Testis (tissue), 3 donors: Measurements from ENCODE around the gene ETFBKMT. TPM values are rescaled to one million over a fixed set of nuclear protein-coding genes. Genes with fewer than 3 reads are reported as not detected.

Source experiments
- DNase-seq: peaks from one replicate; pipeline ENCODE4 v3.0.0-alpha.2; 2019
- H3K27ac ChIP-seq, 2 donors: fragments of 200-600 bp; sonication (generic); one replicate each; pipeline ENCODE4 v1.5.1; 2019
- H3K27me3 ChIP-seq: fragments of 200-600 bp; sonication (generic); one replicate; pipeline ENCODE4 v1.5.1; 2019
- H3K36me3 ChIP-seq: fragments of 200-600 bp; sonication (generic); one replicate; pipeline ENCODE4 v1.5.1; 2017; ENCODE audit warnings: low read depth; ENCODE audit errors: missing control alignments
- H3K4me1 ChIP-seq: fragments of 200-600 bp; sonication (generic); one replicate; pipeline ENCODE4 v1.5.1; 2019
- H3K4me3 ChIP-seq, 2 donors: fragments of 200-600 bp; sonication (generic); one replicate each; pipeline ENCODE4 v1.5.1; 2017 to 2019
- H3K9me3 ChIP-seq: fragments of 200-600 bp; sonication (generic); one replicate; pipeline ENCODE4 v1.5.1; 2017
- CTCF ChIP-seq, 3 experiments: fragments of 450-650 bp in 2 of 3; fragments of 200-600 bp in 1 of 3; sonication (generic) in 1 of 3; IDR thresholded peaks; one replicate each; pipeline ENCODE4 v1.5.1; 2016 to 2019; ENCODE audit warnings: antibody characterized with exemption in 3 of 3, mild to moderate bottlenecking in 2 of 3, moderate library complexity in 1 of 3
- POLR2A ChIP-seq: fragments of 450-650 bp; IDR thresholded peaks from one replicate; pipeline ENCODE4 v1.6.1; 2017; ENCODE audit warnings: antibody characterized with exemption, mild to moderate bottlenecking, moderate library complexity
- WGBS, 2 donors: methylation state at CpG; one replicate each; pipeline ENCODE4 v1.1.5; 2018; 5-methylcytosine and 5-hydroxymethylcytosine counted together
- intact Hi-C: fragments of 100-400 bp; cut with DNase I; formaldehyde crosslinking; loops from one replicate; pipeline ENCODE4 v1.15.1; 2023; ENCODE audit warnings: low total_unique reads
- polyA plus RNA-seq: library from polyadenylated mRNA; stranded (reverse); fragments of 350-450 nt; fragmentation: Illumina TruSeq; extraction: RNeasy Lipid Tissue Mini Kit (QIAGEN cat#74804); gene quantifications from one replicate; pipeline ENCODE4 v1.2.3, GENCODE V29; 2014; ENCODE audit warnings: low read depth, low replicate concordance; ENCODE audit not compliant: insufficient read depth
- total RNA-seq, 2 donors: library from RNA; depleted of rRNA; stranded (reverse); fragments of >200 nt; gene quantifications; one replicate each; pipeline ENCODE4 v1.2.3, GENCODE V29; 2016

The ETFBKMT gene
- total and polyA plus RNA-seq, 3 donors from 2014 or later, result 6.6 to 9.8 (median 7.3) TPM

- H3K27me3 ChIP-seq, result no peaks in the 10 kb centered on the region
- H3K4me1 ChIP-seq, result peaks cover 3% of the 10 kb centered on the region
- no peak overlapping the region for H3K27ac ChIP-seq
- intact Hi-C loops, result no loop called here
- TF ChIP-seq POLR2A (no peak), CTCF (IDR thresholded peaks at IDR 0.05) (no peak)
- DNase-seq, result no peak
- no peaks in the 10 kb centered on the region for H3K9me3 ChIP-seq
- 91 to 100% methylated on average over 2 of the region's 2 CpGs for WGBS, 2 donors
- H3K4me3 ChIP-seq, result no peak overlapping the region
- H3K36me3 ChIP-seq, result no peaks in the 10 kb centered on the region
Measured at GRCh38 chr12:31722580-31722979, 63.1 kb downstream of the ETFBKMT start.

Other genes with a start within 250 kb of the ETFBKMT start
- 10 to 100 TPM; 60.4 to 62.3 TPM for gene DENND5B, start 68.6 kb upstream of the ETFBKMT start, total RNA-seq
- gene DENND5B, start 68.6 kb upstream of the ETFBKMT start, polyA plus RNA-seq, result 34.7 TPM
- gene AMN1, start 69.3 kb downstream of the ETFBKMT start, total RNA-seq, result 10 to 100 TPM; 44.9 to 51.1 TPM
- 127 TPM for gene AMN1, start 69.3 kb downstream of the ETFBKMT start, polyA plus RNA-seq